GM12873 (cell line): ENCODE results near the gene LONRF2.

Source experiments
- TF ChIP-seq, protein P1 (sequence below): IDR thresholded peaks from 2 replicates; pipeline ENCODE4 v1.5.1; 2012; ENCODE audit warnings: low read depth, mild to moderate bottlenecking, moderate library complexity, low read length, control low read depth; ENCODE audit not compliant: insufficient read depth; ENCODE audit errors: missing control alignments

LONRF2 gene

DNA sequence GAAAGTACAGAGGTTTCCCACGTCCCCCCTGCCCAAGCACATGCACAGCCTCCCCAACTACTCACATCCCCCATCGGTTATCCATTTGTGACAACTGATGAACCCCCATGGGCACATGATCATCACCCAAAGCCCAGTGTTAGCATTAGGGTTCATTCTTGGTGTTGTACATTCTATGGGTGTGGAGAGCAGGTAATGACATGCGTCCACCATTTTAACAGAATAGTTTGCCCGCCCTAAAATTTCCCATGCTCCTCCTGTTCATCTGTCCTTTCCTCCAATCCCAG, 74.3 kb downstream of the LONRF2 start:
- TF ChIP-seq, protein P1, sequence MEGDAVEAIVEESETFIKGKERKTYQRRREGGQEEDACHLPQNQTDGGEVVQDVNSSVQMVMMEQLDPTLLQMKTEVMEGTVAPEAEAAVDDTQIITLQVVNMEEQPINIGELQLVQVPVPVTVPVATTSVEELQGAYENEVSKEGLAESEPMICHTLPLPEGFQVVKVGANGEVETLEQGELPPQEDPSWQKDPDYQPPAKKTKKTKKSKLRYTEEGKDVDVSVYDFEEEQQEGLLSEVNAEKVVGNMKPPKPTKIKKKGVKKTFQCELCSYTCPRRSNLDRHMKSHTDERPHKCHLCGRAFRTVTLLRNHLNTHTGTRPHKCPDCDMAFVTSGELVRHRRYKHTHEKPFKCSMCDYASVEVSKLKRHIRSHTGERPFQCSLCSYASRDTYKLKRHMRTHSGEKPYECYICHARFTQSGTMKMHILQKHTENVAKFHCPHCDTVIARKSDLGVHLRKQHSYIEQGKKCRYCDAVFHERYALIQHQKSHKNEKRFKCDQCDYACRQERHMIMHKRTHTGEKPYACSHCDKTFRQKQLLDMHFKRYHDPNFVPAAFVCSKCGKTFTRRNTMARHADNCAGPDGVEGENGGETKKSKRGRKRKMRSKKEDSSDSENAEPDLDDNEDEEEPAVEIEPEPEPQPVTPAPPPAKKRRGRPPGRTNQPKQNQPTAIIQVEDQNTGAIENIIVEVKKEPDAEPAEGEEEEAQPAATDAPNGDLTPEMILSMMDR = no peak

DNA sequence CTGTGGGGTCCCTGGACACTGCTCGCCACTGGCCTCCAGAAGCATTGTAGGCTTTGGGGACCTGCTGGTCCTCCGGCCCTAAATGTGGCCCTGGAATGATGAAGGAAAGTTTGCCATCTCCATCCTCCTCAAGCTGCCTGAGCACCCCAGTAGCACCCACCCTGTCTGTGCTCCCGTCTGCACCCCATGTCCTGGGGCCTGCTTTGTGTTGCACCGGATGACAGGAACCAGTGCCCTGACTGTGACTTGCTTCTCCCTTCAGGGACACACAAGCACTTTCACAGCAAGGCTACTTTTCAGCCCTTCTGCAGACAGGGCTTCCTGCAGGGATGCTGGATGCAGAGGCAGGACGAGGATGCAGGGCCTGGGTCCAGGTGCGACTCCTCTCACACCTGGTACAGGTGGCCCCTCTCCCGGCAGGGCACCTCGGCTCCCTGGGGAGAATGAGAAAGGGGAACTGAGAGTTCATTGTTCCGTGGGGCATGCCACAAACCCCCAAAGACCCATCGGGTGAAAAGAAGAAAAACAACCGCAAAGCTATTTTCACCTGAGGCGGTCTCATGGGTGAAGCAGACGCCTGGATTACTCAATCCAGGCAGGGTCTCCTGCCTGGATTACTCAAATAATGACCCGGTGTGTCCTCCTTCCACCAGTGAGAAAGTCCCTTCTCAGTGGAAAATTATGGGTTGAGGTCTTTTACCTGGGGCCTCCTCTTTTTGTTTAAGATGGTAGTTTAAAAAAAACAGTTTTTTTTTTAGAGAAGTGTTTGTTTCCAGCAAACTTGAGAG, 74.9 kb downstream of the LONRF2 start:
- TF ChIP-seq, protein P1 = no peak

DNA sequence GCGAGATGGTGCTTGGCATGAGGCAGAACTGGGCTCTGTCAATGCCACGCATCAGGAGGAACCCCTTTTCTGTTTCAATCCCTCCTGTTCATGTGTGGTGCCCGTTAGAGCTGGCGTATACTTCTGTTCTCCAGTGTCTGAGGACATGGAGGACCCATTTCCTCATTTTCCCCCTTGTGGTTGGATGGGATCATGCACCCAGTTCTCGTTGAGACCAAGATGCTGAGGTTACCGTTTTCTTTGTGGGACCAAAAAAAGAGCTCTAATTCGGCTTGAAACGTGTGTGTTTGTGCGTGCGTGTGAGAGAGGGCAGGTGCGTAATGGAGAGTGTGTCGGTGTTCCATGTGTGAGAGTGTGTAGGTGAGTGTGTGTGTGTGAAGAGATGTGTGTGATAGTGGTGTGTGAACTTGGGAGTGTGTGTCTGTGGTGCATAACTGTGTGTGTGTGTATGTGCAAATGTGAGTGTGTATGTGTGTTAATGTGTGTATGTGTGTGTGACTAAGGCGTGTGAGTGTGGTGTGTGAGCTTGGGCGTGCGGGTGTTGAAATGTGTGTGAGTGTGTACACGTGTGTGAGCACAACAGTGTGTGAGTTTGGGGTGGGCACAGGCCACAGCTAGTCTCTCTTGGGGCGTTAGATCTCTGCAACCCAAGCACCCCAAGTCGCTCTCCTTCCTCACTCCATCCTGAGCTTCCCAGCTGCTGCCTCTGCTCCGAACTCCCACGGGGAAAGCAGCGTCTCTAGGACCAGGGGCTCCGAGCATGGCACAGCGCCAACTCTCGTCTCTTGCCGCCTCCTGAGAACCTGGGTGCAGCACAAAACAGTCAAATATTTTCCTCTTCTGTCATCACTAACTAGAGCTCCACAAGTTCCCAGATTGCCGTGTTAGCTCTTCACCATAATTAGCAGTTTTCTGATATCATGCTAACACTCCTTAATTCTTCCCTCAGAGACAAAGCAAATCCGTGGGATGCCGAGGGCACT, 75.8 kb downstream of the LONRF2 start:
- TF ChIP-seq, protein P1 = peak; percentile 56

DNA sequence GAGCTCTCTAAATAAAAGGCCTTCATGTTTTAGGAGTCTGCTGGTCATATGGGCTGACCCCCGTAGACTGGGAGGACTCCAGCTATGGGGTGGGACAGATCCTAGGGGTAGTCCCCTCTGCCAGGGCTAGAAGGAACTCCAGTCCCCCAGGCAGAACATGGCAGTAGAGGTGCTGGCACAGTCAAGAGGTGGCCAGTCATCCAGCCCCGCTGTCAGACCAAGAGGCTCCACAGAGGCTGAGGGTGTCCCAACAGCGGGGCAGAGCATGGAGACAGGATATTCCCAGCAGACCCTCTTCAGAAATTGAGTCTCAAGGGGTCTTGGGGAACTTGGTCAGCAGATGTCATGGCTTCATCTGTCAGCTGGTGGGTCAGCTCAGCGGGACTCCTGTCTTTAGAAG, 76.6 kb downstream of the LONRF2 start:
- TF ChIP-seq, protein P1 = no peak

DNA sequence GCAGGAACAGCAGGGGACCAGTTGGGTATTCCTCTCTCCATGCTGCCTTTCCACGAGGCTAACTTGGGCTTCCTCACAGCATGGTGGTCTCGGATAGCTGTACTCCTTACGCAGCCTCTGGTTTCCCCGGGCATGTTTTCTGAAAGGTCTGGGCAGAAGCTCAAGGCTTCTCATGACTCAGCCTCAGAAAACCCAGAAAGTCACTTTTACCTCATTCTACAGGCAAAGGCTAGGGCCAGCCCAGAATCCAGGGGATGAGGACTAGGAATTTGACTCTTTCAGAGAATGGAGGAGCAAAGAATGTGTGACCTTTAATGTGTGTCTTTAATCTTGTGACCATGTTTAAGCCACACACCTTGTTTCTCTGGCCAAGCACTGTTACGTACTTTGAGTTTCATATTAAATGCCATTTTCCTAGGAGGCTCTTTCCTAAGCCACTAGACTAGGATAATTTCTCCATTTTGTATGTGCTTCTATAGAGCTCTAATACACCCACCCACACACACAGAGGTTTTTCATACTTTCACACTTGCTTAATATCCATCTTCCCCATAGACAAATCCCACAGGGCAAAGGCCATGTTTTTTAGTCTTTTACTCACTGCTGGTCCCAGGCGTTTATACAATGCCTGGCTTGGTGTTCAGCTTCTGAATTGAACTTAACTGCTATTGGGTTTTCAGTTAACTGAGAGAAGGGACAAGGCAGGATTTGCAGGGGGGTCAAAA, 77.3 kb downstream of the LONRF2 start:
- TF ChIP-seq, protein P1 = no peak

DNA sequence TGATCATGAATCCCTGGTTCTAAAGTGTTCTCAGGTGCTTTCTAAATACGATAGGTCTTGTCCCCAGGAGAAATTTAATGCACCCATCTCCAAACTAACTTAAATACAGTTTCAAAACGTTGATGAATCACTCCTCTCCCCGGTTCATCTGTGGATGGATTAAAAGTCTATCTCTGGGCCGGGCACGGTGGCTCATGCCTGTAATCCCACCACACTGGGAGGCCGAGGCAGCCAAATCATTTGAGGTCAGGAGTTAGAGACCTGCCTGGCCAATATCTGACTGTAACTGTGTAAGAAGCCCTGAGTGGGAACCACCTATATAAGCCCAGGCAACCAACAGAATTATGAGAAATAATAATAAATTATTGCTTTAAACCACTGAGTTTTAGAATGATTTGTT, 78.7 kb downstream of the LONRF2 start:
- TF ChIP-seq, protein P1 = no peak
